HG03064 (cell line): ENCODE measurements around the gene ETHE1.

Experiments used
- ATAC-seq: cut with Tn5 transposase; IDR thresholded peaks from one replicate; pipeline ENCODE4 v1.9.1; 2021; ENCODE audit warnings: low read depth; ENCODE audit not compliant: unreplicated experiment

The ETHE1 gene

DNA sequence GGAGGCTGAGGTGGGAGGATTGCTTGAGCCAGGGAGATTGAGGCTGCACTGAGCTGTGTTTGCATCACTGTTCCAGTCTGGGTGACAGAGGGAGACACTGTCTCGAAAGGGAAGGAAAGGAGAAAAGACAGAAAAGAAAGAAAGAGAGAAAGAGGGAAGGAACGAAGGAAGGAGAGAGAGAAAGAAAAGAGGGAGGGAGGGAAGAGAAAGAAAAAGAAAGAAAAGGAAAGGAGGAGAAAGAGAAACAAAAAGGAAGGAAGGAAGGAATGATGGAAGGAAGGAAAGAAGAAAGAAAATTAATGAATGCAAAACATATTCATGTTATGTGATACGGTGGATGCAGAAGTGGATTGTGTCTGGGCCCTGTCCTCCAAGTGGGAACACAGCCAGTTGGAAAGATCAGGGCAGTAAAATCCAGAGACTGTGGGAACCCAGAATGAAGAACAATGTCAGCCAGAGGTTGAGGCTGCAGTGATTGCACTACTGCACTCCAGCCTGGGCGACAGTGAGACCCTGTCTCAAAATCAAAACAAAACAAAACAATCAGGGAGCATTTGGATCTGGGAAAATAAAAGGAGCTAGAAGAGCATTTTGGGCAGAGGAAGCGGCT, 28.7 kb downstream of the ETHE1 start:
- ATAC-seq = no peak

DNA sequence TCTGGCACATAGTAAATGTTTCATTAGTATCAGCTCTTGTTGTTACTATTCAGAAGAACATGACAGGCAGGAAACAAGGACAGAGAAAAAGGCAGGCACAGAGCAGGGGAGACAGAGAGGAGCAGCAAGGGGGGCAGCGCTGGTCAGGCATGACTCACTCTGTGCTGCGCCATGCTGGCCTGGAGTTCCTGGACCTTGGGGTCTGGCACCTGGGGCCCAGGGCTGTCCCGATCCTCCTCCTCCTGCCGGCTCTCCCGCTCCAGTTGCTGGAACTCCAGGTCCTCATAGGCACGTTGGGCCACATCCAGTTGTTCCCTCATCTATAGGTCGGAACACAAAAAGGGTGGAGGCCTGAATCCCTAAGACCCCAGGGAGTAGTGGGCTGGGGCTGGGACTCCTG, 30.0 kb downstream of the ETHE1 start:
- ATAC-seq = no peak

DNA sequence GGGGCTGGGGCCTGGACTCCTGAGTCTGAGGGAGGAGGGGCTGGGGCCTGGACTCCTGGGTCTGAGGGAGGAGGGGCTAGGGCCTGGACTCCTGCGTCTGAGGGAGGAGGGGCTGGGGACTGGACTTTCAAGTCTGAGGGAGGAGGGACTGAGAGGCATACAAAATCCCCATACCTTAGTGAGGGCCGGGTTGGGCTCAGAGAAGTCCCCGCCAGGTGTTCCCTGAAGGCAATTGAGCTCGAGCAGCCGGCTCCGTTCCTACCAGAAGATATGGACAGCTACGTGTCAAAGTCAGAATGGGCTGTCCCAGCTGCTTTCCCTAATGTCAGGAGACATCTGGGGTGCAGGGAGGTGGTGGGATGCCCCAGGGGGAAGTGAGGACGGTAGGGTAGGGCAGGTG, 31.9 kb downstream of the ETHE1 start:
- ATAC-seq = no peak

DNA sequence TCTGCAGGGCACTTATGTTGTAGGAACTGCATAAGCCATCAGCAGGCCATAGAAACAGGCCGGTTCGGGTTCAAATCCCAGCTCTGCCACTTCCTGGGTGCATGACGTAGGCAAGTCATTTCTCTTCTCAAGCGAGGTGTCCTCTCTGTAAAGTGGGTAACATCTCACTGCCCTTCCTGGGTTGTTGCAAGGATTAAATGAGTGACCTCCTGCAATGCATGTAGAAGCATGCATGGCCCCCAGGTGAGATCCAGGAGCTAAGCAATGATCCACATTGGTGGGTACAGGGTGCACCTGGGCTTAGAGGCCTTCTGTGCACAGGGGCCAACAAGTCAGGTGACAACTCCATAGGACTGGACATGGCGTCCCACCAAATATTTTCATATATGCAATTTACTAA, 36.2 kb downstream of the ETHE1 start:
- ATAC-seq = no peak

DNA sequence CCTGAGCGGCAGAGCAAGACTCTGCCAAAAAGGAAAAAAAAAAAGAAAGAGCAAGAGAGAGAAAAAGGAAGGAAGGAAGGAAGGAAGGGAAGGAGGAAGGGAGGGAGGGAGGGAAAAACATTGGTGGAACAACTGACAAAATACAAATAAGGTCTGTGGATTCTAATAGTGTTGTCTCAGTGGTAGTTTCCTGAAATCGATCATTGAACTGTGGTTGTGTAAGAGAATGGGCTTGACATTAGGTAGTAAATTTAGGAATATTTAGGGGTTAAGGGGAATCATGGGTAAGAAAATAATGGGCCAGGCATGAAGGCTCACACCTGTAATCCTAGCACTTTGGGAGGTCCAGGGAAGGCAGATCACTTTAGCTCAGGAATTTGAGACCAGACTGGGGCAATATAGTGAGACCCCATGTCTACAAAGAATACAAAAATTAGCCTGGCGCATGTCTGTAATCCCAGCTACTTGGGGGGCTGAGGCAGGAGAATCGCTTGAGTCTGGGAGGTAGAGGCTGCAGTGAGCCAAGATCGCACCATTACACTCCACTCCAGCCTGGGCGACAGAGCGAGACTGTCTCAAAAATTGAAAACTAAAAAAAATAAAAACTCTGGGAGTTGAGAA, 36.9 kb downstream of the ETHE1 start:
- no peak for ATAC-seq

DNA sequence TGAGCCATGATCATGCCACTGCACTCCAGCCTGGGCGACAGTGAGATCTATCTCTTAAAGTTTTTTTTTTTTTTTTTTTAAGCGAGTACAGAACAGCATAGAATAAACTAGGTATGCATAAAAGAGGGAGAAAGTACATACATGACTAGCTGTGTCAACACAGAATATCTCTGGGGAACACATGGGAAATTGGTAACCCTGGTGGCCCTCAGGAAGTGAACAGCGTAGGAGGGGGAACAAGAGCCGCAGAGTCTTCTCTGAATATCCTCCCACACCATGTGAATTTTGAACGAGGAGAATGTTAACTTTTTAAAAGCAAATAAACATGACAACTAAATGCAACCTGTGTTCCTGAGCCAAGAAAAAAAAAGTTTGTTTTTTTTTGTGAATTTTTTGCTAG, 37.7 kb downstream of the ETHE1 start:
- ATAC-seq = no peak

DNA sequence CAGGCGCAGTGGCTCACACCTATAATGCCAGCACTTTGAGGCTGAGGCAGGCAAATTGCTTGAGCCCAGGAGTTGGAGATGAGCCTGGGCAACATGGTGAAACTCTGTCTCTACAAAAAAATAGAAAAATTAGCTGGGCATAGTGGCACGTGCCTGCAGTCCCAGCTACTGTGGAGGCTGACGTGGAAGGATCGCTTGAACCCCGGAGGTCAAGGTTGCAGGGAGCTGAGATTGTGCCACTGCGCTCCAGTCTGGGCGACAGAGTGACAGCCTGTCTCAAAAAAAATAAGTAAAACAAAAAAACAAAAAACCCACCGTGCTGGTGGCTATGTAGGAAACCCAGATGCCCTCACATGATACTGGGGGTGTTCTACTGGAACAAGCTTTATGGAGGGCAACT, 38.8 kb downstream of the ETHE1 start:
- ATAC-seq = no peak

DNA sequence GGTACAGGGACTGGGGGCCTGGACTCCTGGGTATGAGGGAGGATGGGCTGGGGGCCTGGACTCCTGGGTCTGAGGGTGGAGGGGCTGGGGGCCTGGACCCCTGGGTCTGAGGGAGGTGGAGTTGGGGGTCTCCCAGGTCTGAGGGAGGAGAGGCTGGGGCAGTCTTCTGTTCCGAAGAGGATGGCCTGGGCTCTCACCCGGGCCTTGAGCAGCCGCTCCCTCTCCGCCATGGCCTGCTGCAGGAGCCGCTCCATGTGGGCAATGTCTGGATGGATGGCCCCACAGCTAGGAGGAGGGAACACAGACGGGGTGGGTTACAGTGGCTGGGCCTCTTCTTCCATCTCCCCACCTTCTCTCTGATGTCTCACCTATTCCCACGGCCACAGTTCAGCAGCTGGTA, 40.6 kb downstream of the ETHE1 start:
- no peak for ATAC-seq

DNA sequence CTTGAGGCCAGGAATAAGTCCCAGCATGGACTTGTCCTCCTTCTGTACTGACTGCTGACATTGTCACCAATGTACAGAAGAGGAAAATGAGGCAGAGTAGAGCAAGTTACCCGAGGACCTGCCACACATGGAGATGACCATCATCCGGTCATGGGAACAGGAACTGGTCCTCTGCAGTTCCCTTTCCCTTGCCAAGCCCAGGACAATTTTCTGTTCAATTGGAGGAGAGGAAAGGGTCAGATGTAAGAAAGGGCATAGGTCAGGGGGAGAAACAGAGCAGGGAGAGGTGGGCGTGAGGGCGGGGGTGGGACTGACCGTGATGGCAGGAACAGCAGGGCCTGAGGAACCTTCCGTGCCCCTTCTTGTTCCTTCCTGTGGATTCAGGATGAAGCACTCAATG, 41.0 kb downstream of the ETHE1 start:
- no peak for ATAC-seq

DNA sequence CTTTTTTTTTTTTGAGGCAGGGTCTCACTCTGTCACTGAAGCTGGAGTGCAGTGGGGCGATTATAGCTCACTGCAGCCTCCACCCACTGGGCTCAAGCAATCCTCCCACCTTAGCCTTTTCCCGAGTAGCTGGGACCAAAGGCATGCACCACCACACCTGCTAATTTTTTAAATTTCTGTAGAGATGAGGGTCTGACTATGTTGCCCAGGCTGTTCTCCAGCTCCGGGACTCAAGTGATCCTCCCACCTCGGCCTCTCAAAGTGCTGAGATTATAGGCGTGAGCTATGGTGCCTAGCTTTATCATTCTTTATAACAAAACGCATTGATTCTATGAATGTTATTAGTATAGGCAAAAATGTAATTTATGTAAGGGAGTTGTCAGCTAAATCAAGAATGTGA, 43.7 kb downstream of the ETHE1 start:
- no peak for ATAC-seq

DNA sequence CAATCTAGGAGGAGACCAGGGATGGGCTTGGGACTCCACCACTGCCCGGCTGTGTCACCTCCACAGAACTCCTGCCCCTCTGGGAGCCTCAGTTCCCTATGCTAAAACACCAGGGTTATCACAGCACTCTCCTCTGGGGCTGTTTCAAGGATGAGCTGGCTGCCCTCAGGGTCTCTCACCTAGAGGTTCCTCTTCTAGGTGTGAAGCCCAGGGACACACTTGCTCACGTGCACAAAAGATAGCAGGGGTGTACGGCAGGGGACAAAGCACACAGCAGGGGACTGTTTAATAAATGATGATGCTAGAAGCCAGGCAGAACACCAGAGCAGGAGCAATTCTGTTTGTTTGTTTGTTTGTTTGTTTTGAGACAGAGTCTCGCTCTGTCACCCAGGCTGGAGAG, 44.8 kb downstream of the ETHE1 start:
- ATAC-seq = no peak

DNA sequence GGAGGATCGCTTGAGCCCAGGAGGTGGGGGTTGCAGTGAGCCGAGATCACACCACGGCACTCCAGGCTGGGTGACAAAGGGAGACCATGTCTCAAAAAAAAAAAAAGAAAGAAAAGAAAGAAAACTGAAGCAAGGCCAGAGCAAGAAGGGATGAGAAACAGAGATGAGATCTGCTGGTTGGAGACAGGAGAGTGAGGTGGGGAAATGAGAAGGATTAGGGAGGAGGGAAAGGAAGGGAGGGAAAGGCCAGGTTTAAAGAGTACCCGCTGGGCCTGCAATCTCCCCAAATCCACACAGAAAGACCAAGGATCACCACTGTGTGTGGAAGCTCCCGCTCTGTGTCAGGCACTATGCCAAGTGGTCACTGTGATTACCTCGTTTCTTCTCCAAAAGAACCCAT, 45.3 kb downstream of the ETHE1 start:
- no peak for ATAC-seq

DNA sequence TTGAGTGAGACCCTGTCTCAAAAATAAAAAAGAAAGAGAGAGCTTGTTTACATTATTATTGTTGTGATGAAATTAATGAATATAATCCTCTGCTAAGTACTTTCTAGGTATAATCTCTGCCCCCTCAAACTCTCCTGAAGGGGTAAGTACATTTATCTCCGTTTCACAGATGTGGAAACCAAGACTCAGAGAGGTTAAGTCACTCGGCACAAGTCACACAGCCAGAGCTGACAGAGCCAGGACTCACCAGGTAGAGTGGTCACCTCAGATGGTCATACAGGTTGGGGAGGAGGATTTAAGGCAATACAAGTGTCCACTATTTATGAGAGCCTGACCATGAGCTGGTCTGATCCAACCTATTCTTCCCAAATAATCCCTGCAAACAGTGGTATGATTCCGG, 46.4 kb downstream of the ETHE1 start:
- no peak for ATAC-seq

DNA sequence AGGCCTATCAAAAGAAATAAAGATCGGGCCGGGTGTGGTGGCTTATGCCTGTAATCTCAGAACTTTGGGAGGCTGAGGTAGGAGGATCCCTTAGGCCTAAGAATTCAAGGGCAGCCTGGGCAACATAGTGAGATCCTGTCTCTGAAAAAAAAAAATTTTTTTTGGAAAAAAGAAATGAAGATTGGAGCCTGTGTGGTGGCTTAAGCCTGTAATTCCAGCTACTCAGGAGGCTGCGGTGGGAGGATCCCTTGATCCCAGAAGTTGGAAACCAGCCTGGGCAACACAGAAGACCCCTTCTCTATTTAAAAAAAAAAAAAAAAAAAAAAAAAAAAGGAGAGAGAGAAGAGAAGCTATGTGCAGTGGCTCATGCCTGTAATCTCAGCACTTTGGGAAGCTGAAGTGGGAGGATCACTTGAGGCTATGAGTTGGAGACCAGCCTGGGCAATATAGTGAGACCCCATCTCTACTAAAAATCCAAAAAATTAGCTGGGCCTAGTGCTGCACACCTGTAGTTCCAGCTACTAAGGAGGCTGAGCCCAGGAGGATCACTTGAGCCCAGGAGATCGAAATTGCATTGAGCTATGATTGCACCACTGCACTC, 46.9 kb downstream of the ETHE1 start:
- no peak for ATAC-seq

DNA sequence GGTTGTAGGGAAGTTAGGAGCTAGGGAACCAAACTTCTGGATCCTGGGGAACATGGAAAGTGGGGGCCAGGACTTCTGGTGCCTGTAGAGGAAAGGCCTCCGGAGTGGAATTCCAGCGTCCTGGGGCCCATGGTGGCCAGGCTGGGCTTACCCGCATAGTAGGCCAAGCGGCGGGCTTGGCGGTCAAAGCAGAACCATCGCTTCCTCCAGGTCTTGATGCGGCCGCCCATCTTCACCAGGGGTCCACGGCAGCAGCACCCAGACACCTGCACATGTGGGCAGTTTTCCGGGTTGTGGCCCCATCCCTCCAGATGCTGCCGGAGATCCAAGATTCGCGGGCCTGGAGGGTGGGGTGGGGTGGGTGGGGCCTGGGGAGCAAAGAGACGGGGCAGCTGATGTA, 47.8 kb downstream of the ETHE1 start:
- no peak for ATAC-seq

DNA sequence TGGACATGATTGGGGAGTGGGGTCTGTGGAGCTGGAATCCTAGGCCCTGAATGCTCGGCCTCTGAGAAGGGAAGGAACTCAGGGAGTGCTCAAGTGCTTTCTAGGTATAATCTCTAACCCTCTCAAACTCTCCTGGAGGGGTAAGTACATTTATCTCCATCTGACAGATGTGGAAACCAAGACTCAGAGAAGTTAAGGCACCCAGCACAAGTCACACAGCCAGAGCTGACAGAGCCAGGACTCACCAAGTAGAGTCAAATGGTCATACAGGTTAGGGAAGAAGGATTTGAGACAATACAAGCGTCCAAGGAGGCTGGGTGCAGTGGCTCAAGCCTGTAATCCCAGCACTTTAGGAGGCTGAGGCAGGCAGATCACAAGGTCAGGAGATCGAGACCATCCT, 48.7 kb downstream of the ETHE1 start:
- no peak for ATAC-seq

DNA sequence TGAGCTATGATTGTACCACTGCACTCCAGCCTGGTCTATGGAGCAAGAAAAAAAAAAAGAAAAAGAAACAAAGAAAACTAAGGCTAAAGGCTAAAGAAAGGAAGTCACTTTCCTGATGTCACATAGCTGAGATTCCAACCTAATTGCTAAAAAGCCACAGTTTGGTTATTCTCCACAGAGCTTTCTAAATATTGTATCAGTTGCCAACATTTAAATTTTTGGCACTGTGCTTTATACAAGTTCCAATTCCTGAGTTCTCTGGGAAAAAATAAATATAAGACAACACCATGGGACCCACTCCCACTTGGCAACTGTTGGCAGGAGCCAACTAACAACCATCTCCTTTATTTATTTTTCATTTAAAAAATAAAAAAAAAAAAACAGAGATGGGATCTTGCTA, 50.4 kb downstream of the ETHE1 start:
- ATAC-seq = no peak

DNA sequence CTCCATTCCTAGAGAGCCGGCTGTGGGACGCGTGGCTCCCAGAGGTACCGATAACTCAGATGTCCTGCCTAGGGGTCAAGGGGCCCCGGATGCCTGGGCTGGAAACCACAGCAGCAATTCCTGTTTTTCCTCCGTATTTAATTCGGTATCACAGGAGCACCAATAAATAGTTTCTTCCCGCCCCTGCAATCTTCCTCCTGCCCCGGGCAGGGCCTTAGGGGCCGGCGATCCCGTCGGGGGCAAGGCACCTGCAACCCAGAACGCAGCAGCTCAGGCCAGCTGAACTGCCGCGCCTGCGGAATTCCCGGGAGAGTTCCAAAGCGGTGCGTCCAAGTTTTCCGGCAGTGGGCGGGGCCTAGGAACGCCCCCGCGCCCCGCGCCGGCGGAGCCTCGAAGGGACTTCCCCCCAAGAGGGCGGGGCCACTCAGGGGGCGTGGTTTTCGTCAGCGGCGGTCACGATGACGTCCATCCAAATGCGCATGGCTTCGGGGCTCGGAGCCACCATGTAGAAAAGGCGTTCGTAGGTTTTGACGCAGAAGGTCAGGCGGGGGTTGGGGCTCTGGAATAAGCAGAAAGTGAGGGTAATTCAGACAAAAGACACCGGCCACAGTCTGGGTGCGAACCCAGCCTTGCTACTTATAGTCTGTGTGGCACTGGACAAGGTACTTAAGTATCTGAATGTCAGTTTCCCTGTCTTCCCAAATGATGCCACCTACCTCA, 51.9 kb downstream of the ETHE1 start:
- no peak for ATAC-seq

DNA sequence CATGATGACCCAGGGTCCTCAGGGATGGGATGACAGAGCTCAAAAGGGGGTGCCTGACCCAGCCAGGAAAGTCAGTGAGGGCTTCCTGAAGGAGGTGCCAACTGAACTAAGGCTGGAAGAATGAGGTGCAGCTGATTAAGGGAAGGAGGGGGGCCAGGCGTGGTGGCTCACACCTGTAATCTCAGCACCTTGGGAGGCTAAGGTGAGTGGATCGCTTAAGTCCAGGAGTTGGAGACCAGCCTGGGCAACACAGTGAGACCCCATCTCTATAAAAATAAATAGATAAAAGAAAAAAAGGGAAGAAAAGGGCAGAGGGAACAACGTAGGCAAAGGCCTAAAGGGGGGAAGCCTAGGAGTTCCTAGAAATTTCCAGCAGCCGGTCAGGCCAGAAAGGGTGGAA, 52.5 kb downstream of the ETHE1 start:
- no peak for ATAC-seq

DNA sequence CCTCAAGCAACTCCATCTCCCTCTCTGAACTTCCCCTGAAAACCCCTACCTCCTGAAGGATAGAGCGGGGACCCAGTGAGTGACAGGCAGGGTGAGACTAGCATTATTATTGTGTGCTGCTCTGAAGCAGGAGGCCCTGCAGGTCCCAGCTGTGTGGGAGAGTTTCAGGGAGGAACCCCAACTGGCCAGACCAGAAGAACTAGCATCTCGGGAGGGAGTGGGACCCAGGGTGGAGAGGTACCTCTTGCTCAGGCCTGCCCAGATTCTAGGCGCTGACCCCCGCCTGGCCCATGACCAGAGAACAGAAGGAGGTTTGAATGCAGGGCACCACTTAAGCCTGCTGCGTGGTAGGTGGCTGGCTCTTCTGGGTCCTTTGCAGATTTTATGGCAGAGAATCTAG, 55.9 kb downstream of the ETHE1 start:
- no peak for ATAC-seq

DNA sequence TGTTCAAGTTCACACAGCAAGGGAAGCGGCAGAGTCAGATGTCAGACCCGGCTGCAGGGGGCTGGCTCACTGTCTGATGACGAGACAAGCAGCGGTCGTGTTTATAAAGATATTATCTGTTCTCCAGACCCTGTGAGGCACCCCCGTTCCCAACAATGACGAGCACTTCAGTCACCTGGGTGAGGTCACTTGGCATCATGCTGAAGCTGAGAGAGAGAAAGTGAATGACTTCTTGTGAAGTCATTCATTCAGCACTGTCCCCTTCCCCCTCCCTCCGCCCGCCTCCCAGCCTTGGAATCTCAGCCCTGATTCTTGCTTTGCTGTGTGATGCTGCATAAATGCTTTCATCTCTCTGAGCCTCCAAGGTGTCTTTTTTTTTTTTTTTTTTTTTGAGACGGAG, 56.7 kb downstream of the ETHE1 start:
- no peak for ATAC-seq

DNA sequence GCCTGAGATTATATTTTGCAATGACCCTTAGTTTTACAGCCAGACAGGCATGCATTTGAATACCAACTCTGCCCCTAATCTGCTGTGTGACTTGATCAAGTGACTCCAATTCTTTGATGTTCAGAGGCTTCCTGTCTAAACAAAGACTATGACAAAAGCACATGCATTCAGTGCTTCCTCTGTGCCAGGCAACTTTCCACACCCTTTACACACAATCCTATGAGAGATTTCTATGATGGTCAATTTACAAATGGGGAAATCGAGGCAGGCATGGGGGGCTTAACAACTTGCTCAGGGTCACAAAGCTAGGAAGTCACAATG, 57.9 kb downstream of the ETHE1 start:
- no peak for ATAC-seq
